Neutrophil (primary cell): ENCODE data around the gene CPNE4.

Source experiments
- H3K27ac ChIP-seq: fragments of 200-600 bp; sonication (generic); 2 replicates; pipeline ENCODE4 v1.5.1; 2016; ENCODE audit warnings: mild to moderate bottlenecking, moderate library complexity
- H3K27me3 ChIP-seq: fragments of 200-600 bp; sonication (generic); 2 replicates; pipeline ENCODE4 v1.6.0; 2016; ENCODE audit warnings: mild to moderate bottlenecking
- H3K36me3 ChIP-seq: fragments of 200-600 bp; sonication (generic); 2 replicates; pipeline ENCODE4 v1.5.1; 2017
- H3K4me1 ChIP-seq, 2 experiments: fragments of 200-600 bp in 1 of 2; sonication (generic) in 1 of 2; 1 replicate in 1 of 2; 2 replicates in 1 of 2; pipeline versions ENCODE4 v1.5.1 to v1.6.1; 2013 to 2016; ENCODE audit warnings: low read depth in 1 of 2, low read length in 1 of 2, mild to moderate bottlenecking in 1 of 2, moderate library complexity in 1 of 2; ENCODE audit not compliant: control insufficient read depth in 1 of 2, insufficient read depth in 1 of 2
- H3K4me3 ChIP-seq, 2 experiments: fragments of 200-600 bp in 1 of 2; sonication (generic) in 1 of 2; 1 replicate in 1 of 2; 2 replicates in 1 of 2; pipeline ENCODE4 v1.5.1; 2013 to 2016; ENCODE audit warnings: low read depth in 1 of 2, low read length in 1 of 2, mild to moderate bottlenecking in 1 of 2, moderate library complexity in 1 of 2
- H3K9me3 ChIP-seq: fragments of 200-600 bp; sonication (generic); 2 replicates; pipeline ENCODE4 v1.5.1; 2016
- CTCF ChIP-seq: fragments of 200-600 bp; sonication (generic); IDR thresholded peaks from 2 replicates; pipeline ENCODE4 v1.5.1; 2016; ENCODE audit warnings: antibody characterized with exemption

Gene CPNE4

GRCh38 chr3:131636266-131636775 lies 398.5 kb downstream of the CPNE4 start:
- no peak for TF ChIP-seq CTCF
- Histone ChIP-seq H3K9me3 (no peaks in the 10 kb centered on the region), H3K27ac (no peak overlapping the region), H3K4me3 (no peak overlapping the region), H3K27me3 (no peaks in the 10 kb centered on the region), H3K4me1 (no peaks in the 10 kb centered on the region), H3K36me3 (no peaks in the 10 kb centered on the region)

- no peaks in the 10 kb centered on the region for H3K27me3 ChIP-seq
- H3K9me3 ChIP-seq, result no peaks in the 10 kb centered on the region
- TF ChIP-seq CTCF, result no peak
- no peaks in the 10 kb centered on the region for H3K36me3 ChIP-seq
- H3K4me3 ChIP-seq, result no peak overlapping the region
- H3K4me1 ChIP-seq, result no peaks in the 10 kb centered on the region
- H3K27ac ChIP-seq, result no peak overlapping the region
Observed at GRCh38 chr3:131630807-131631206, 404.0 kb downstream of the CPNE4 start.

- Histone ChIP-seq H3K9me3 (no peaks in the 10 kb centered on the region), H3K4me3 (no peak overlapping the region), H3K4me1 (no peaks in the 10 kb centered on the region), H3K27ac (no peak overlapping the region), H3K27me3 (no peaks in the 10 kb centered on the region), H3K36me3 (no peaks in the 10 kb centered on the region)
- TF ChIP-seq CTCF, result no peak
Observed at GRCh38 chr3:131630097-131630496, 404.7 kb downstream of the CPNE4 start.

- no peak overlapping the region for H3K4me3 ChIP-seq
- H3K36me3 ChIP-seq, result no peaks in the 10 kb centered on the region
- peaks cover 13% of the 10 kb centered on the region for H3K27me3 ChIP-seq
- no peaks in the 10 kb centered on the region for H3K9me3 ChIP-seq
- H3K27ac ChIP-seq, result no peak overlapping the region
- TF ChIP-seq CTCF, result no peak
- H3K4me1 ChIP-seq, result no peaks in the 10 kb centered on the region
Observed at GRCh38 chr3:131623431-131623830, 411.4 kb downstream of the CPNE4 start.

GRCh38 chr3:131622726-131623125 lies 412.1 kb downstream of the CPNE4 start:
- H3K36me3 ChIP-seq, result no peaks in the 10 kb centered on the region
- peaks cover 13% of the 10 kb centered on the region for H3K27me3 ChIP-seq
- no peak overlapping the region for H3K4me3 ChIP-seq
- H3K9me3 ChIP-seq, result no peaks in the 10 kb centered on the region
- no peak for TF ChIP-seq CTCF
- no peaks in the 10 kb centered on the region for H3K4me1 ChIP-seq
- no peak overlapping the region for H3K27ac ChIP-seq

GRCh38 chr3:131620977-131621376 lies 413.8 kb downstream of the CPNE4 start:
- H3K4me3 ChIP-seq, result no peak overlapping the region
- H3K27ac ChIP-seq, result no peak overlapping the region
- H3K36me3 ChIP-seq, result no peaks in the 10 kb centered on the region
- no peak for TF ChIP-seq CTCF
- H3K9me3 ChIP-seq, result no peaks in the 10 kb centered on the region
- H3K27me3 ChIP-seq, result peaks cover 13% of the 10 kb centered on the region
- H3K4me1 ChIP-seq, result no peaks in the 10 kb centered on the region
